GM12878 (cell line): Measurements from ENCODE around the gene MCAT. TPM values are rescaled to one million over a fixed set of nuclear protein-coding genes. Genes with fewer than 3 reads are reported as not detected.

Source experiments
- ATAC-seq: fragments of 200-7000 bp; cut with Tn5 transposase; 3 replicates; pipeline ENCODE4 v1.9.1; 2020; ENCODE audit warnings: mild to moderate bottlenecking, moderate library complexity
- BruUV-seq: library from RNA; stranded (reverse); fragments of 400-500 nt; replicated peaks from 2 replicates; lab custom pipeline; 2021; lab: Mats Ljungman, UMichigan
- CTCF ChIA-PET: fragments of 300-600 bp; sonication (Branson Sonifier 250); formaldehyde crosslinking; extraction: SDS; loops from one replicate; lab custom pipeline; 2021; ENCODE audit warnings: inconsistent platforms; lab: Yijun Ruan, JAX
- POLR2A ChIA-PET: fragments of 350-600 bp; formaldehyde crosslinking; extraction: SDS; loops from one replicate; lab custom pipeline; 2021; ENCODE audit warnings: inconsistent platforms; lab: Charles Lee
- RAD21 ChIA-PET: fragments of 300-600 bp; sonication (Branson Sonifier 250); formaldehyde crosslinking; loops from one replicate; lab custom pipeline; 2023; ENCODE audit warnings: antibody characterized with exemption; ENCODE audit not compliant: unreplicated experiment; lab: Charles Lee
- SMC1A ChIA-PET: fragments of 300-600 bp; sonication (Branson Sonifier 250); formaldehyde crosslinking; loops from one replicate; lab custom pipeline; 2023; ENCODE audit not compliant: unreplicated experiment, uncharacterized antibody; lab: Charles Lee
- DNase-seq: peaks from one replicate; pipeline ENCODE4 v3.0.0-alpha.2; 2011; ENCODE audit warnings: low read depth, low spot score
- FAIRE-seq: peaks from 3 replicates; lab custom pipeline; 2011; peaks lifted over from hg19 to GRCh38; lab: Jason Lieb, UNC
- H2AFZ ChIP-seq: 2 replicates; pipeline ENCODE4 v1.6.0; 2011; ENCODE audit warnings: low read depth, low read length, control low read depth; ENCODE audit not compliant: control insufficient read depth
- H3K27ac ChIP-seq: 2 replicates; pipeline ENCODE4 v1.5.1; 2011; ENCODE audit warnings: control low read depth; ENCODE audit not compliant: control insufficient read depth, insufficient read depth
- H3K27me3 ChIP-seq, 2 experiments: replicated peaks in 1 of 2; 2 replicates each; pipeline versions ENCODE4 v1.6.0 to v1.6.1; 2011; ENCODE audit warnings: low read length in 1 of 2; ENCODE audit not compliant: control insufficient read depth in 2 of 2, insufficient read depth in 2 of 2
- H3K36me3 ChIP-seq, 2 experiments: 2 replicates each; pipeline ENCODE4 v1.5.1; 2011; ENCODE audit warnings: low read length in 1 of 2; ENCODE audit not compliant: control insufficient read depth in 2 of 2, insufficient read depth in 2 of 2
- H3K4me1 ChIP-seq: 2 replicates; pipeline ENCODE4 v1.6.1; 2011; ENCODE audit warnings: mild to moderate bottlenecking, low read length, moderate library complexity, mixed read lengths; ENCODE audit not compliant: control insufficient read depth, insufficient read depth
- H3K4me2 ChIP-seq: 2 replicates; pipeline ENCODE4 v1.6.0; 2011; ENCODE audit warnings: control low read depth; ENCODE audit not compliant: control insufficient read depth, insufficient read depth
- H3K4me3 ChIP-seq: fragments of 200-600 bp; sonication (generic); 2 replicates; pipeline ENCODE4 v1.5.1; 2016
- H3K79me2 ChIP-seq: 2 replicates; pipeline ENCODE4 v1.6.0; 2011; ENCODE audit warnings: low read length; ENCODE audit not compliant: control insufficient read depth, insufficient read depth
- H3K9ac ChIP-seq: 2 replicates; pipeline ENCODE4 v1.8.0; 2011; ENCODE audit warnings: low read length, control low read depth, mixed read lengths; ENCODE audit not compliant: control insufficient read depth, insufficient read depth
- H3K9me3 ChIP-seq: replicated peaks from 3 replicates; pipeline ENCODE4 v1.5.1; 2011; ENCODE audit warnings: mild to moderate bottlenecking, low read length; ENCODE audit not compliant: control insufficient read depth, insufficient read depth
- H4K20me1 ChIP-seq: 2 replicates; pipeline ENCODE4 v1.6.0; 2011; ENCODE audit not compliant: control insufficient read depth, insufficient read depth
- CBX5 ChIP-seq: sonication (generic); IDR thresholded peaks from 2 replicates; pipeline ENCODE4 v1.6.1; 2016; ENCODE audit warnings: low read depth, moderate library complexity, mild to moderate bottlenecking, inconsistent platforms
- EED ChIP-seq: sonication (generic); IDR thresholded peaks from 2 replicates; pipeline ENCODE4 v1.6.1; 2016; ENCODE audit warnings: antibody characterized with exemption, low read depth
- ETV6 ChIP-seq, 2 experiments: fragments of 450-650 bp in 1 of 2; IDR thresholded peaks in 1 of 2; conservative IDR thresholded peaks in 1 of 2; 2 replicates each; pipeline ENCODE4 v1.6.1; 2014; ENCODE audit warnings: antibody characterized with exemption in 1 of 2, borderline replicate concordance in 1 of 2, low read depth in 1 of 2, mild to moderate bottlenecking in 1 of 2, moderate library complexity in 1 of 2
- FOS ChIP-seq: IDR thresholded peaks from 3 replicates; pipeline ENCODE4 v1.6.1; 2011; ENCODE audit warnings: borderline replicate concordance; ENCODE audit not compliant: insufficient read length; ENCODE audit errors: extremely low read depth
- IKZF1 ChIP-seq: fragments of 450-650 bp; conservative IDR thresholded peaks from 2 replicates; pipeline ENCODE4 v1.6.1; 2017; ENCODE audit warnings: antibody characterized with exemption, mild to moderate bottlenecking
- NBN ChIP-seq: fragments of 450-650 bp; IDR thresholded peaks from 2 replicates; pipeline ENCODE4 v1.6.1; 2016
- POLR2A ChIP-seq: IDR thresholded peaks from 2 replicates; pipeline ENCODE4 v1.6.1; 2011; ENCODE audit warnings: low read depth, mild to moderate bottlenecking, low read length
- SMC3 ChIP-seq: IDR thresholded peaks from 2 replicates; pipeline ENCODE4 v1.6.1; 2011; ENCODE audit warnings: low read length, improper control_type of control experiment, borderline replicate concordance
- STAT3 ChIP-seq: IDR thresholded peaks from 2 replicates; pipeline ENCODE4 v1.6.1; 2011; ENCODE audit warnings: low read depth, low read length, improper control_type of control experiment
- ZNF217 ChIP-seq: fragments of 450-650 bp; IDR thresholded peaks from 2 replicates; pipeline ENCODE4 v1.6.1; 2017; ENCODE audit warnings: antibody characterized with exemption, mild to moderate bottlenecking
- in situ Hi-C: fragments of 300-500 bp; cut with MboI; formaldehyde crosslinking; loops from 9 replicates; pipeline ENCODE4 v1.14.3; 2018; ENCODE audit warnings: mixed read lengths
- intact Hi-C: fragments of 100-400 bp; cut with micrococcal nuclease; formaldehyde crosslinking; loops from one replicate; pipeline ENCODE4 v1.14.2; 2022; ENCODE audit not compliant: unreplicated experiment
- polyA plus RNA-seq, 11 experiments: library from polyadenylated mRNA; depleted of rRNA in 4 of 11; unstranded in 6 of 11; stranded (reverse) in 5 of 11; fragments of >200 nt; fragmentation: Nextera tagmentation in 4 of 11; fragmentation: Illumina TruSeq in 1 of 11; extraction: Ambion mirVana in 4 of 11; extraction: Trizol in 1 of 11; gene quantifications; 1 replicate in 1 of 11; 2 replicates in 10 of 11; pipeline versions ENCODE4 v1.2.1 to v1.2.3, GENCODE V29; 2011 to 2016; ENCODE audit warnings: inconsistent platforms in 2 of 11, missing spikeins in 2 of 11, low read depth in 1 of 11
- total RNA-seq, 4 experiments: library from RNA; depleted of rRNA in 3 of 4; stranded (reverse); fragments of >200 nt in 3 of 4; fragmentation: Illumina TruSeq in 1 of 4; extraction: Trizol in 1 of 4; gene quantifications; 2 replicates each; pipeline versions ENCODE4 v1.2.1 to v1.2.3, GENCODE V29; 2013 to 2021
- TF ChIP-seq, protein P1 (sequence below): IDR thresholded peaks from 2 replicates; pipeline ENCODE4 v1.6.1; 2011; ENCODE audit warnings: borderline replicate concordance, low read depth, mild to moderate bottlenecking, moderate library complexity, low read length; ENCODE audit not compliant: insufficient read depth, poor library complexity, severe bottlenecking
- TF ChIP-seq, protein P2 (sequence below): fragments of 450-650 bp; IDR thresholded peaks from 2 replicates; pipeline ENCODE4 v1.6.1; 2017; ENCODE audit warnings: mild to moderate bottlenecking, moderate library complexity
- TF ChIP-seq, protein P3 (sequence below): fragments of 450-650 bp; IDR thresholded peaks from 2 replicates; pipeline ENCODE4 v1.6.1; 2016; ENCODE audit warnings: mild to moderate bottlenecking
- TF ChIP-seq, protein P4 (sequence below): fragments of 450-650 bp; conservative IDR thresholded peaks from 2 replicates; pipeline ENCODE4 v1.6.1; 2017; ENCODE audit warnings: mild to moderate bottlenecking, moderate library complexity

Gene MCAT
- total and polyA plus RNA-seq, 10 of the 15 experiments (the other 5 are each of a cell fraction or from before 2014, with no cell fraction given) = 3.6 to 29.1 (median 19.3) TPM

DNA sequence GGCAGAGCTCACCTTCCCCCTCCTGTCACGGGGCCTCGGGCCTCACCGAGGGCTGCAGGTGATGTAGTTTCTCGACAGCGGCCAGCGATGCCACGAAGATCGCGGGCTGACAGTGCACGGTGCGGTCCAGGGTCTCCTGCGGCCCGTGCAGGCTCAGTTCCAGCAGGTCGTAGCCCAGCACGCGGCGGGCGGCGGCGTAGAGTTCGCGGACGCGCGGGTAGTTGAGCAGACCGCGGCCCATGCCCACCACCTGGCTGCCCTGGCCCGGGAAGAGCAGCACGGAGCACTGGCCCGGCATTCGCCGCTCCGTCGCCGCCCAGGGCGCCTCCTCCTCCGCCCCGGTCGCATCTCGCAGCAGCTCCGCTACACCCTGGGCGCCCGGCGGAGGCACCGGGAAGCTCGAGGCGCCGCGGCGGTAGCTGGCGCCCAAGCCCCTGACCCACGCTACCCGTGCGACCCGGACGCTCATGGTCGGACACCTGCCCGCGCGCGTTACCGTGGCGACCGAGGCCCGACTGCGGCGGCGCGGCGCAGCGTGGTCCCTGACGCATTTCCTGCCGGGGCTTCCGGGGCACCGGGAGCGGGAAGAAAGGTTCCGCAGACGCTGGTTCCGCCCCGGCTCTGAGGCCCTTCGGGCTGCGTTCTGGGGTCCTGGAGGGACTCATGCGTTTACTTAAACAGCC lies at the start of gene MCAT (continued):
- TF ChIP-seq, protein P1, sequence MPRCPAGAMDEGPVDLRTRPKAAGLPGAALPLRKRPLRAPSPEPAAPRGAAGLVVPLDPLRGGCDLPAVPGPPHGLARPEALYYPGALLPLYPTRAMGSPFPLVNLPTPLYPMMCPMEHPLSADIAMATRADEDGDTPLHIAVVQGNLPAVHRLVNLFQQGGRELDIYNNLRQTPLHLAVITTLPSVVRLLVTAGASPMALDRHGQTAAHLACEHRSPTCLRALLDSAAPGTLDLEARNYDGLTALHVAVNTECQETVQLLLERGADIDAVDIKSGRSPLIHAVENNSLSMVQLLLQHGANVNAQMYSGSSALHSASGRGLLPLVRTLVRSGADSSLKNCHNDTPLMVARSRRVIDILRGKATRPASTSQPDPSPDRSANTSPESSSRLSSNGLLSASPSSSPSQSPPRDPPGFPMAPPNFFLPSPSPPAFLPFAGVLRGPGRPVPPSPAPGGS = no peak
- TF ChIP-seq EED = no peak
- no peak for TF ChIP-seq SMC3
- no peak for TF ChIP-seq CBX5
- peak; percentile 70 for TF ChIP-seq POLR2A

DNA sequence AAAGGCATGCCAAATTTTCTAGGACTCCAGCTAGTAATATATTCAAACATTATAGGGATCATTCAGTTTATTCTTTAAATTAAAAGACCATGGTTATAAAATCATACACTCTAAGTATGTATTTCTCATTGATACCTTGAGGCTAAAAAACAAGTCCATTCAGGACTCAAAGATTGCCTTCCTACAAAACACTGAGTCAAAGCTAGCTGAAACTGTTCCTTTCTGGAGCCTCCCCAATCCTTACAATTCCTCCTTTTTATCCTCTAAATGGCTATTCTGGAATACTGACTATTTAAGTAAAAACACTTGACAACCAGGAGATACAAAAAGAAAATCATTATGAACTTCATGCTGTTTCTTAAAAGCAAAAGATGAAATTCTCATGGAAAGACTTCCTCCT lies 48.6 kb upstream of the MCAT start:
- Histone ChIP-seq H3K27ac (no peak overlapping the region), H3K27me3 (no peaks in the 10 kb centered on the region; a peak in 1 of 4 replicates), H3K4me1 (peaks cover 4% of the 10 kb centered on the region; the same call in 1 of the 2 replicates), H3K4me3 (no peak overlapping the region), H3K36me3 (no peaks in the 10 kb centered on the region), H3K4me2 (no peak overlapping the region), H3K9ac (no peak overlapping the region), H4K20me1 (no peaks in the 10 kb centered on the region), H2AFZ (no peak overlapping the region), H3K9me3 (peaks cover 5% of the 10 kb centered on the region; the same call in 2 of the 3 replicates), H3K79me2 (peaks cover under 1% of the 10 kb centered on the region; the same call in 1 of the 2 replicates)
- CTCF ChIA-PET = interaction anchor here (0.7 kb wide), 1 partner anchor 82 kb away, joined by 3 read pairs; no protein-coding TSS in a partner anchor
- no TSS peak for BruUV-seq
- DNase-seq = no peak
- POLR2A ChIA-PET = interaction anchor here (0.7 kb wide), 1 partner anchor 42 kb away, joined by 5 read pairs; no protein-coding TSS in a partner anchor
- ATAC-seq = no peak
- RAD21 ChIA-PET = no interaction called here
- intact Hi-C loops (no loop called here), in situ Hi-C loops (no loop called here)
- no peak for FAIRE-seq
- SMC1A ChIA-PET = interaction anchor here (0.6 kb wide), 1 partner anchor 40 kb away, joined by 3 read pairs; no protein-coding TSS in a partner anchor
- TF ChIP-seq ETV6 (conservative IDR thresholded peaks at IDR 0.05 in 1 of 2, IDR thresholded peaks at IDR 0.05 in 1 of 2; ENCODE audit: borderline replicate concordance in 1 of 2, low read depth in 1 of 2) (no peak), IKZF1 (no peak), NBN (no peak), FOS (no peak), STAT3 (no peak), ZNF217 (no peak)
- TF ChIP-seq, protein P2, sequence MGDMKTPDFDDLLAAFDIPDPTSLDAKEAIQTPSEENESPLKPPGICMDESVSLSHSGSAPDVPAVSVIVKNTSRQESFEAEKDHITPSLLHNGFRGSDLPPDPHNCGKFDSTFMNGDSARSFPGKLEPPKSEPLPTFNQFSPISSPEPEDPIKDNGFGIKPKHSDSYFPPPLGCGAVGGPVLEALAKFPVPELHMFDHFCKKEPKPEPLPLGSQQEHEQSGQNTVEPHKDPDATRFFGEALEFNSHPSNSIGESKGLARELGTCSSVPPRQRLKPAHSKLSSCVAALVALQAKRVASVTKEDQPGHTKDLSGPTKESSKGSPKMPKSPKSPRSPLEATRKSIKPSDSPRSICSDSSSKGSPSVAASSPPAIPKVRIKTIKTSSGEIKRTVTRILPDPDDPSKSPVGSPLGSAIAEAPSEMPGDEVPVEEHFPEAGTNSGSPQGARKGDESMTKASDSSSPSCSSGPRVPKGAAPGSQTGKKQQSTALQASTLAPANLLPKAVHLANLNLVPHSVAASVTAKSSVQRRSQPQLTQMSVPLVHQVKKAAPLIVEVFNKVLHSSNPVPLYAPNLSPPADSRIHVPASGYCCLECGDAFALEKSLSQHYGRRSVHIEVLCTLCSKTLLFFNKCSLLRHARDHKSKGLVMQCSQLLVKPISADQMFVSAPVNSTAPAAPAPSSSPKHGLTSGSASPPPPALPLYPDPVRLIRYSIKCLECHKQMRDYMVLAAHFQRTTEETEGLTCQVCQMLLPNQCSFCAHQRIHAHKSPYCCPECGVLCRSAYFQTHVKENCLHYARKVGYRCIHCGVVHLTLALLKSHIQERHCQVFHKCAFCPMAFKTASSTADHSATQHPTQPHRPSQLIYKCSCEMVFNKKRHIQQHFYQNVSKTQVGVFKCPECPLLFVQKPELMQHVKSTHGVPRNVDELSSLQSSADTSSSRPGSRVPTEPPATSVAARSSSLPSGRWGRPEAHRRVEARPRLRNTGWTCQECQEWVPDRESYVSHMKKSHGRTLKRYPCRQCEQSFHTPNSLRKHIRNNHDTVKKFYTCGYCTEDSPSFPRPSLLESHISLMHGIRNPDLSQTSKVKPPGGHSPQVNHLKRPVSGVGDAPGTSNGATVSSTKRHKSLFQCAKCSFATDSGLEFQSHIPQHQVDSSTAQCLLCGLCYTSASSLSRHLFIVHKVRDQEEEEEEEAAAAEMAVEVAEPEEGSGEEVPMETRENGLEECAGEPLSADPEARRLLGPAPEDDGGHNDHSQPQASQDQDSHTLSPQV = no peak
- TF ChIP-seq, protein P3, sequence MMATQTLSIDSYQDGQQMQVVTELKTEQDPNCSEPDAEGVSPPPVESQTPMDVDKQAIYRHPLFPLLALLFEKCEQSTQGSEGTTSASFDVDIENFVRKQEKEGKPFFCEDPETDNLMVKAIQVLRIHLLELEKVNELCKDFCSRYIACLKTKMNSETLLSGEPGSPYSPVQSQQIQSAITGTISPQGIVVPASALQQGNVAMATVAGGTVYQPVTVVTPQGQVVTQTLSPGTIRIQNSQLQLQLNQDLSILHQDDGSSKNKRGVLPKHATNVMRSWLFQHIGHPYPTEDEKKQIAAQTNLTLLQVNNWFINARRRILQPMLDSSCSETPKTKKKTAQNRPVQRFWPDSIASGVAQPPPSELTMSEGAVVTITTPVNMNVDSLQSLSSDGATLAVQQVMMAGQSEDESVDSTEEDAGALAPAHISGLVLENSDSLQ = no peak
- TF ChIP-seq, protein P4, sequence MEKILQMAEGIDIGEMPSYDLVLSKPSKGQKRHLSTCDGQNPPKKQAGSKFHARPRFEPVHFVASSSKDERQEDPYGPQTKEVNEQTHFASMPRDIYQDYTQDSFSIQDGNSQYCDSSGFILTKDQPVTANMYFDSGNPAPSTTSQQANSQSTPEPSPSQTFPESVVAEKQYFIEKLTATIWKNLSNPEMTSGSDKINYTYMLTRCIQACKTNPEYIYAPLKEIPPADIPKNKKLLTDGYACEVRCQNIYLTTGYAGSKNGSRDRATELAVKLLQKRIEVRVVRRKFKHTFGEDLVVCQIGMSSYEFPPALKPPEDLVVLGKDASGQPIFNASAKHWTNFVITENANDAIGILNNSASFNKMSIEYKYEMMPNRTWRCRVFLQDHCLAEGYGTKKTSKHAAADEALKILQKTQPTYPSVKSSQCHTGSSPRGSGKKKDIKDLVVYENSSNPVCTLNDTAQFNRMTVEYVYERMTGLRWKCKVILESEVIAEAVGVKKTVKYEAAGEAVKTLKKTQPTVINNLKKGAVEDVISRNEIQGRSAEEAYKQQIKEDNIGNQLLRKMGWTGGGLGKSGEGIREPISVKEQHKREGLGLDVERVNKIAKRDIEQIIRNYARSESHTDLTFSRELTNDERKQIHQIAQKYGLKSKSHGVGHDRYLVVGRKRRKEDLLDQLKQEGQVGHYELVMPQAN = no peak
